OCI-LY1 (cell line): ENCODE data around the gene LIPC.

Experiments used
- H2AFZ ChIP-seq: fragments of 200-600 bp; sonication (generic), shearing (Covaris generic); 2 replicates; pipeline ENCODE4 v1.6.0; 2014; ENCODE audit warnings: antibody characterized with exemption, mild to moderate bottlenecking, low read length
- H3F3A ChIP-seq: fragments of 200-600 bp; sonication (generic), shearing (Covaris generic); 2 replicates; pipeline ENCODE4 v1.6.0; 2014; ENCODE audit warnings: mild to moderate bottlenecking, antibody characterized with exemption, low read length, moderate library complexity; ENCODE audit not compliant: insufficient read depth
- H3K27ac ChIP-seq: fragments of 200-600 bp; sonication (generic); 2 replicates; pipeline ENCODE4 v1.5.1; 2014; ENCODE audit warnings: low read length, mixed run types, mild to moderate bottlenecking, low read depth; ENCODE audit not compliant: poor library complexity, severe bottlenecking
- H3K27me3 ChIP-seq: fragments of 200-600 bp; sonication (generic); 2 replicates; pipeline ENCODE4 v1.6.0; 2014; ENCODE audit warnings: antibody characterized with exemption, mild to moderate bottlenecking, low read length, moderate library complexity; ENCODE audit not compliant: insufficient read depth
- H3K36me3 ChIP-seq: fragments of 200-600 bp; sonication (generic); 2 replicates; pipeline ENCODE4 v1.6.1; 2014; ENCODE audit warnings: mild to moderate bottlenecking, antibody characterized with exemption, low read length, moderate library complexity, mixed read lengths; ENCODE audit not compliant: insufficient read depth
- H3K4me1 ChIP-seq: fragments of 200-600 bp; sonication (generic); 2 replicates; pipeline ENCODE4 v1.5.1; 2014; ENCODE audit warnings: mild to moderate bottlenecking, low read length, moderate library complexity; ENCODE audit not compliant: insufficient read depth, severe bottlenecking
- H3K4me2 ChIP-seq: fragments of 200-600 bp; sonication (generic), shearing (Covaris generic); 2 replicates; pipeline ENCODE4 v1.6.1; 2014; ENCODE audit warnings: low read length
- H3K4me3 ChIP-seq: fragments of 200-600 bp; sonication (generic); 2 replicates; pipeline ENCODE4 v1.5.1; 2014; ENCODE audit warnings: low read length, low read depth, mild to moderate bottlenecking, mixed read lengths; ENCODE audit not compliant: poor library complexity, severe bottlenecking
- H3K79me2 ChIP-seq: fragments of 200-600 bp; shearing (Covaris generic); 2 replicates; pipeline ENCODE4 v1.6.1; 2016; ENCODE audit warnings: mixed run types, low read length, mixed read lengths; ENCODE audit not compliant: insufficient read depth
- H3K9ac ChIP-seq: fragments of 200-600 bp; sonication (generic), shearing (Covaris generic); 2 replicates; pipeline ENCODE4 v1.6.1; 2014; ENCODE audit warnings: mild to moderate bottlenecking, low read length, mixed read lengths
- H3K9me2 ChIP-seq: fragments of 200-600 bp; sonication (generic), shearing (Covaris generic); 2 replicates; pipeline ENCODE4 v1.6.1; 2014; ENCODE audit warnings: low read depth, mild to moderate bottlenecking, low read length, mixed read lengths
- H3K9me3 ChIP-seq: fragments of 200-600 bp; shearing (Covaris generic); 2 replicates; pipeline ENCODE4 v1.6.1; 2014; ENCODE audit warnings: low read length, mixed read lengths
- H4K20me1 ChIP-seq: fragments of 200-600 bp; sonication (generic), shearing (Covaris generic); 2 replicates; pipeline ENCODE4 v1.6.0; 2016; ENCODE audit warnings: mild to moderate bottlenecking, low read length; ENCODE audit not compliant: insufficient read depth
- EZH2 ChIP-seq: fragments of 200-600 bp; sonication (generic), shearing (Covaris generic); IDR thresholded peaks from 2 replicates; pipeline ENCODE4 v1.8.0; 2017; ENCODE audit warnings: borderline replicate concordance, mixed run types, mild to moderate bottlenecking, antibody characterized with exemption, low read length, moderate library complexity, mixed read lengths
- TF ChIP-seq, protein P1 (sequence below): fragments of 200-600 bp; sonication (generic), shearing (Covaris generic); IDR thresholded peaks from 2 replicates; pipeline ENCODE4 v1.5.1; 2017; ENCODE audit warnings: mild to moderate bottlenecking, antibody characterized with exemption, low read length, moderate library complexity, mixed read lengths

Gene LIPC

DNA sequence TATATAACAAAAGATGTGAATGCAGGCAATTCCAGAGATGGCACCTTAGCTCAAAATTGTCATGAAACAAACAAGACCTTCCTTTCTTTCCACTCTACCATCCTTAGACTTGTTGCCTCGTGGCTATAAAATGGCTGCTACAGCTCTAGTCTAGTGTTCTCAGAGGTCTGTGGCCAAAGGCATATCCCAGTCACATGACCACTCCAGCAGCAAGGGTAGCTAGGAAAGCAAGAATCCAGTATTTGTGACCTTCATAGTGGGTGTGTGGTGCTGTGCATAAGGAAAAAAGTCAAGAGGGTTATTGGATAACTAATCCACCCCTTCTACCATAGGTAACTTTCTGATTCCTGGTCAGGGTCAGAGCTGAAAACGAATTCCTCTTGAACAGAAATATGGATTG, 27.1 kb upstream of the LIPC start:
- Histone ChIP-seq H3F3A (no peaks in the 10 kb centered on the region), H3K9me2 (no peaks in the 10 kb centered on the region)

DNA sequence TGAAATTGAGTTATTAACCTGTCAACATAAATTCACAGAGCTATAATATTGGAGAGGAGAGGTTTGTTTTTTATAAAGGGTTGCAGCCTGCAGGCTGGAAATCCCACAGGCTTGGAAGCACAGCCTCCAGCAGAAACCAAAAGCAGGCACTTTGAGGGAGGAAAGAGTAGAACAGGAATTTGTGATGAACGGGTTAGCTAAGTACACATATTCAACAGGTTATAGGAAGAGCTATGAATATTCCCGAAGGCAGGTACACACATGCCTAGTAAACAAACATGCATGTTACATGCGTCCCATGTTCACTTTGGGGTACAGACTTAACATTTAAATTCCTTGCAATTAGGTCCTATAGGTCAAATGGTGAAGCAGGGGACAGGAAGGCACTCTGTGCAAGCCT, 25.9 kb upstream of the LIPC start:
- no peaks in the 10 kb centered on the region for H4K20me1 ChIP-seq
- H2AFZ ChIP-seq, result no peak overlapping the region
- H3K27me3 ChIP-seq, result no peaks in the 10 kb centered on the region
- no peak overlapping the region for H3K4me3 ChIP-seq
- no peak for TF ChIP-seq EZH2
- TF ChIP-seq, protein P1, sequence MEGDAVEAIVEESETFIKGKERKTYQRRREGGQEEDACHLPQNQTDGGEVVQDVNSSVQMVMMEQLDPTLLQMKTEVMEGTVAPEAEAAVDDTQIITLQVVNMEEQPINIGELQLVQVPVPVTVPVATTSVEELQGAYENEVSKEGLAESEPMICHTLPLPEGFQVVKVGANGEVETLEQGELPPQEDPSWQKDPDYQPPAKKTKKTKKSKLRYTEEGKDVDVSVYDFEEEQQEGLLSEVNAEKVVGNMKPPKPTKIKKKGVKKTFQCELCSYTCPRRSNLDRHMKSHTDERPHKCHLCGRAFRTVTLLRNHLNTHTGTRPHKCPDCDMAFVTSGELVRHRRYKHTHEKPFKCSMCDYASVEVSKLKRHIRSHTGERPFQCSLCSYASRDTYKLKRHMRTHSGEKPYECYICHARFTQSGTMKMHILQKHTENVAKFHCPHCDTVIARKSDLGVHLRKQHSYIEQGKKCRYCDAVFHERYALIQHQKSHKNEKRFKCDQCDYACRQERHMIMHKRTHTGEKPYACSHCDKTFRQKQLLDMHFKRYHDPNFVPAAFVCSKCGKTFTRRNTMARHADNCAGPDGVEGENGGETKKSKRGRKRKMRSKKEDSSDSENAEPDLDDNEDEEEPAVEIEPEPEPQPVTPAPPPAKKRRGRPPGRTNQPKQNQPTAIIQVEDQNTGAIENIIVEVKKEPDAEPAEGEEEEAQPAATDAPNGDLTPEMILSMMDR, result no peak
- H3K9me3 ChIP-seq, result no peaks in the 10 kb centered on the region
- no peak overlapping the region for H3K27ac ChIP-seq
- H3K9ac ChIP-seq, result no peak overlapping the region
- no peaks in the 10 kb centered on the region for H3F3A ChIP-seq
- H3K79me2 ChIP-seq, result no peaks in the 10 kb centered on the region
- no peaks in the 10 kb centered on the region for H3K36me3 ChIP-seq
- no peaks in the 10 kb centered on the region for H3K9me2 ChIP-seq
- H3K4me2 ChIP-seq, result no peak overlapping the region
- H3K4me1 ChIP-seq, result peaks cover 37% of the 10 kb centered on the region

More for the DNA sequence above, 27.1 kb upstream of the LIPC start:
- H4K20me1 ChIP-seq, result no peaks in the 10 kb centered on the region
- H3K27ac ChIP-seq, result no peak overlapping the region
- no peaks in the 10 kb centered on the region for H3K9me3 ChIP-seq
- H3K4me3 ChIP-seq, result no peak overlapping the region
- no peaks in the 10 kb centered on the region; the same call in 1 of the 2 replicates for H3K36me3 ChIP-seq
- H3K27me3 ChIP-seq, result no peaks in the 10 kb centered on the region
- no peak overlapping the region for H3K4me2 ChIP-seq
- no peak overlapping the region for H2AFZ ChIP-seq
- no peak for TF ChIP-seq EZH2
- TF ChIP-seq, protein P1, result no peak
- H3K9ac ChIP-seq, result no peak overlapping the region
- H3K79me2 ChIP-seq, result no peaks in the 10 kb centered on the region
- peaks cover 26% of the 10 kb centered on the region for H3K4me1 ChIP-seq

DNA sequence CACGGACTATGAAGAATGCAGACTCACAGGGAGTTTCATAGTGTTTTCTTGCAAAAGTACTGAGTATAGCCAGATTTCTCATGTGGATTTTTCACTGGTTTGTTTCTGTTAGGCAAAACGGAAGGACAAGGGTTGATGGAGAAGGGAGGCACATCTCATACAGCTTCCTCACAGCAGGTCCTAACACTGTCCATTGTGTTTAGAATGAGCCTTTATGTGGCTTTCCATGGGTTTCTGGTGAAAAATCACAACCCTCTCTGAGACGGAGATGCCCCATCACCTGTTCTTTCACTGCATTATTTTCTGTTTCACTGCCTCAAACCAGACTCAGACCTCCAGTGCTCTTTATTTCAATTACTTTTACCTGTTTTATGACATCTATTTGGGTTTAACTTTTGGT, 25.0 kb upstream of the LIPC start:
- TF ChIP-seq, protein P1, result no peak
- TF ChIP-seq EZH2, result no peak
- Histone ChIP-seq H4K20me1 (no peaks in the 10 kb centered on the region), H3K4me1 (peaks cover 41% of the 10 kb centered on the region), H3K4me3 (no peak overlapping the region), H3K9me2 (no peaks in the 10 kb centered on the region), H3K27me3 (no peaks in the 10 kb centered on the region), H3F3A (no peaks in the 10 kb centered on the region), H2AFZ (no peak overlapping the region), H3K79me2 (no peaks in the 10 kb centered on the region), H3K9me3 (no peaks in the 10 kb centered on the region), H3K9ac (no peak overlapping the region), H3K36me3 (no peaks in the 10 kb centered on the region), H3K27ac (no peak overlapping the region), H3K4me2 (no peak overlapping the region)
